GM19023 (cell line): ENCODE data around the gene ZBTB46.

ENCODE experiments used
- ATAC-seq: cut with Tn5 transposase; IDR thresholded peaks from one replicate; pipeline ENCODE4 v1.9.1; 2021; ENCODE audit warnings: mild to moderate bottlenecking, moderate library complexity; ENCODE audit not compliant: unreplicated experiment

The ZBTB46 gene

GRCh38 chr20:63839620-63840019, 8.6 kb upstream of the ZBTB46 start:
- no peak for ATAC-seq

GRCh38 chr20:63837479-63837878, 6.4 kb upstream of the ZBTB46 start:
- ATAC-seq, result no peak

GRCh38 chr20:63836458-63837344, 5.6 kb upstream of the ZBTB46 start:
- ATAC-seq, result no peak

DNA sequence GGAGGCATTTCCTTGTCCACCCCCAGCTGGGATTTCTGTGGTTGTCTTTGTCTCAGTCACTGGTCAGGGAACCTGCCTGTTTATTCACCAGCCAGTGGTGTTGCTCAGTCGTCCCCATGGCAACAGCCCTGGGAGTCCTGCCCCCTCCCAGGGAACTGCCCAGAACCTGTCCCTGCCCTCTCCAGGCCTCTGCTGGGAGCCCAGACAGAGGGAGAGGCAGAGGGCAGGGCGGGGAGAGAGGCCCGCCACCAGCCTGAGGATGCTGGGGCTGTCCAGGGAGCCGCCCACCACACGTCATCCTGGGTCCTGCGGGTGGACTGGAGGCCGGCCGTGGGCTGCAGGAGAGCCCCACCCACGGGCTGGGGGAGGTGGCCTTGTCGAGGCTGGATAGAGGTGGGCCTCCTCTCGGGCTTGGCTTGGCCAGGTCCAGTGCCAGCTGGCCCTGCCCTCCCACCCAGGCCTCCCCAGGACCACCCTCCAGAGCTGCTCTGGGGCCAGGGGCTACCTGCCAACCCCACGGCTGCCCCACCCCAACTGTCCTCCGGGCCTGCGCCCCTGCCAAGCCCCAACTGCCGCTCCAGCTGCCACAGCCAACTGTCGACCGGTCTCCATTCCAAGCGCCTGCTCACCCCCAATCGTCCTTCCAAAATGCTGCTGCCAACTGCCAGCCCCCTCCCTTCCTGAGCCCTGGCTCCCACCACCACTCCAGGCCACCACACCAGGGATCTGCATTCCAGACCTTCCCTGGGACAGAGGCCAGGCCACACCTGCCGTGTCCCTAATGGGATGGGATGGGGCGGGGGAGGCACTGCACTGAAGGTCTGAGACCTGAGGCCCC, 4.2 kb upstream of the ZBTB46 start:
- no peak for ATAC-seq

DNA sequence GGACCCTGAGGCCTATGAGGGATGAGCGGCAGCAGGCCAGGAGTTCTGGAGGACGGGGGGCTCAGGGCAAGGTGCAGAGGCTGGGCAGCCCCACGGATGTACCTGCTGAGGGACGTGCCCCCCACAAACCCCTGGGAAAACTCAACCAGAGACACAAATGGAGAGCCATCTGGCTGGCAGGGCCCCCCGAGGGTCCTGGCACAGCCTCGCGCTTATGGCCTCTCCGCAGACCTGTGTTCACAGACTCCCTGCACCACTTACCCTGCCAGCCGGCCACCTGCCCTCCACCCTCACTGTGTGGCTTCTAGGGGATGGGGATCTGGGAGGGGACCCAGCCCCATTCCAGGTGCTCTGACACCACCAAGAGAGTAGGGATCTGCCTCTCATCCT, 3.4 kb upstream of the ZBTB46 start:
- no peak for ATAC-seq

- no peak for ATAC-seq
These were observed 2.9 kb upstream of the ZBTB46 start for GRCh38 chr20:63833776-63834490.

DNA sequence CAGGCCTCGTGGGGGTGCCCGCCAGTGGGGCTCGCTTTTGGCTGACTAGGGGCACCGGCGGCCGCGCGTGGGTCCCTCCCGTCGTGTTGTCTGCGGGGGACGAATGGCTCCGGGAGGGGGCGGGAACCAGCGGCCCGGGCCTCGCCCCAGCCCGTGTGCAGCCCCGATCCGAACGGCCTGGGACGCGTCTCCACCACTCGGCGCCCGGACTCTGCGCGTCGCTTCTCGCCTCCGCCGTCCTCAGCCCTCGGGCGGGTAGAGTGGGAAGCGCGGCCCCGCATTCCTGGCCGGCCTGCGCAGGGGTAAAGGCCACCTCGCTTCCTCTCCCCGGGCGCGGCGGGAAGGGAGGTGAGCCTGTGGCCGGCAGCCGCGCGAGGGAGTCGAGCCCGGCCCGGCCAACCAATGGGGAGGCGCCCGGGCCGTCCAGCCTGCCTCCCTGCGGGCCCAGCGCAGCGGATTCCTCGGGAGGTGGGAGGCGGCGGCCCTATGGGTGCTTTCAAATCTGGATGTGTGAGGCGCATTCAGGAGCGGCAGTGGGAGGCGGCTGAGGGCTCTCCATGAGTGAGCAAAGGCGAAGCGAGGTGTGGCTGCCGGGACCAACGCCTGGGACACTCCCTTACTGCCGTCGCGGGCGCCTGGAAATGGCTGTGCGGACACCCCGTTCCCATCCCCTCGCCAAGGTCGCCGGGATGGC, 1.1 kb upstream of the ZBTB46 start:
- ATAC-seq, result no peak

- no peak for ATAC-seq
These were observed 555 bp upstream of the ZBTB46 start for GRCh38 chr20:63831646-63831992.

DNA sequence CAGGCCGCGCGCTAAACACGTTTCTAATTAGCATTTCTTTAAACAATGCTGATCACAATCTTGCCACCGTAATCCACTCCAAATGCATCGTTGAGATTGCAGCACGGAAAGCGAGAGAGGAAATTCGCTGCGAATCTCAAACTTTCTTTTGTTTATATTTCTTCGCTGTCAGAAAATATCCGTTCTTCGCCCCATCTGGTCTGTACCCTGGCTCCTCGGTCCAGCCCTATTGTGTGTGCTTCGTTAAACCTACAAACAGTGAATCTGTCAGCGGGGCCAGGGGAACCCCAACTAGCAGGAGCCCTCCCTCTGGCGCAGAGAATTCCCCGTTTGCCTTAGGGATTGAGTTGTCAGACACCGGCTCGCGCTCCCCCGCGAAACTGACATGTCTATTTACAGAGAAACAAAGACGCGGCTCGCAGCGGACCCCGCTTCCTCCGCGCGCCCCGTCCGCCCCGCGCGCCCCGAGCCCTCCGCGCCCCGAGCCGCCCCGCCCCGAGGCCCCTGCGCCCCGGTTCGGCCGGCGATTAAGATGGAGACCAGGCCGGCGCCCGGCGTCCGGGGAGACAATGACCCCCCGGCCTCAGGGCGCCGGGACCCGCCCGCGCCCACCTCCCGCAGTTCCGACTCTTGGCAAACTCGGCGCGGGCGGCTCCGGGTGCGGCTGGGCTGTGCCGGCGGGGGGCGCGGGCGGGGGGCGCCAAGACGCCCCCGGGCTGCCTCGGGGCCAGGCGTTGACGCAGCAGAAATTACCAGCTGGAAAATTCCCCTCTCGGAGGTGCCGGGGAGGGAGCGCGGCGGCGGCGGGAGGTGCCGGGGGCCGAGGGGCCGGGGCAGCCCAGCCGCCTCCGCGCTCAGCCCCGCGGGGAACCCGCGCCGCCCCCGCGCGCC, 874 bp downstream of the ZBTB46 start:
- ATAC-seq, result no peak

- no peak for ATAC-seq
These were observed 1.5 kb downstream of the ZBTB46 start for GRCh38 chr20:63829603-63829944.

DNA sequence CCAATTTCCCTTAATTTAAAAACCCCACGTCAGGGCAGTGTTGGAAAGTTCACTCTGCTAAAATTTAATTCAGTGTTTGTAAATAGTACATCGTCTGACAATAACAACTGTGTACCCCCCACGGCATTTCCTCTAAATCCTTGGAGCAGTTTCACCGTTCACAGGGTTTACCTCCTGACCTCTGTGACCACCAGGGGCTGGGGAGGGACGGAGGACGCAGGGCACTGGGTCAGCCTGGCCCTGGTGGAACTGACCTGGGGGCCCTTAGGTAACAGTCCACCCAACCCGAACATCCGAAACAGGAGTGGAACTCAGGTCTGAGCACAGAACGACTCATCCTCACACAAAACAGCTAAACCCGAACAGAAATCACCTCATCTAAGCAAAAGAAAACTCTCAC, 2.1 kb downstream of the ZBTB46 start:
- no peak for ATAC-seq

- ATAC-seq, result no peak
These were observed 2.5 kb downstream of the ZBTB46 start for GRCh38 chr20:63828545-63828944.

- ATAC-seq, result no peak
These were observed 2.9 kb downstream of the ZBTB46 start for GRCh38 chr20:63828124-63828523.

GRCh38 chr20:63826753-63827152, 4.3 kb downstream of the ZBTB46 start:
- ATAC-seq, result no peak

- ATAC-seq, result no peak
These were observed 5.5 kb downstream of the ZBTB46 start for GRCh38 chr20:63825331-63826118.

- ATAC-seq, result no peak
These were observed 7.3 kb downstream of the ZBTB46 start for GRCh38 chr20:63823691-63824311.

GRCh38 chr20:63822276-63822696, 8.8 kb downstream of the ZBTB46 start:
- no peak for ATAC-seq

- ATAC-seq, result no peak
These were observed 9.3 kb downstream of the ZBTB46 start for GRCh38 chr20:63821811-63822210.
